ENCODE results near the gene PHOSPHO1. TPM values are rescaled to one million over a fixed set of nuclear protein-coding genes. Genes with fewer than 3 reads are reported as not detected.

PHOSPHO1 gene
- total and polyA plus RNA-seq, 2 of the 13 experiments (the other 11 are each of a cell fraction or from before 2014, with no cell fraction given) = not detected

- peak; percentile 64; the same call in 1 of the 2 replicates for TF ChIP-seq ZNF329 (CRISPR knock-in tag; IDR thresholded peaks at IDR 0.05; ENCODE audit: low read depth)
- TF ChIP-seq SRSF1 (optimal IDR thresholded peaks at IDR 0.05; ENCODE audit: low read depth, low read length) = peak; percentile 49
- peak; percentile 37; the same call in 1 of the 2 replicates for TF ChIP-seq ZNF747 (CRISPR knock-in tag; IDR thresholded peaks at IDR 0.05; ENCODE audit: borderline replicate concordance)
- TF ChIP-seq KDM2A (CRISPR knock-in tag; IDR thresholded peaks at IDR 0.05; ENCODE audit: borderline replicate concordance, low read depth) = peak; percentile 97
- TF ChIP-seq MTA1 (CRISPR knock-in tag; IDR thresholded peaks at IDR 0.05; ENCODE audit: borderline replicate concordance) = peak; percentile 91; the same call in 1 of the 2 replicates
- TF ChIP-seq SALL1 (CRISPR knock-in tag; IDR thresholded peaks at IDR 0.05) = peak; percentile 50
- TF ChIP-seq TEF (CRISPR knock-in tag; IDR thresholded peaks at IDR 0.05) = peak; percentile 86; the same call in 1 of the 2 replicates
- TF ChIP-seq TAF1 (CRISPR knock-in tag; IDR thresholded peaks at IDR 0.05) = peak; percentile 58
- TF ChIP-seq MTF1 (CRISPR knock-in tag; IDR thresholded peaks at IDR 0.05) = 0 out of 2 replicates have a peak, but pooled peaks have one; percentile 21
- TF ChIP-seq HBP1 (CRISPR knock-in tag; IDR thresholded peaks at IDR 0.05; ENCODE audit: low read depth) = 0 out of 2 replicates have a peak, but pooled peaks have one; percentile 29
- peak; percentile 58; the same call in 2 of the 3 replicates for TF ChIP-seq MXI1 (IDR thresholded peaks at IDR 0.05; ENCODE audit: borderline replicate concordance, low read depth, low read length)
- TF ChIP-seq TIGD3 (CRISPR knock-in tag; IDR thresholded peaks at IDR 0.05; ENCODE audit: borderline replicate concordance) = peak; percentile 31; the same call in 1 of the 2 replicates
- peak; percentile 57; the same call in 1 of the 2 replicates for TF ChIP-seq CHD2 (IDR thresholded peaks at IDR 0.05; ENCODE audit: low read depth, low read length)
- peak; percentile 71 for TF ChIP-seq GATAD2A (CRISPR knock-in tag; IDR thresholded peaks at IDR 0.05)
- TF ChIP-seq CREM (IDR thresholded peaks at IDR 0.05) = peak; percentile 45; the same call in 1 of the 2 replicates
- no peak; the same call in 1 of the 2 replicates for TF ChIP-seq CREM (CRISPR knock-in tag; IDR thresholded peaks at IDR 0.05)
- TF ChIP-seq FLYWCH1 (CRISPR knock-in tag; IDR thresholded peaks at IDR 0.05) = no peak; the same call in 1 of the 2 replicates
- TF ChIP-seq HMG20B (CRISPR knock-in tag; conservative IDR thresholded peaks at IDR 0.05) = peak; percentile 57; the same call in 1 of the 2 replicates
- no peak for TF ChIP-seq TCF7L2 (IDR thresholded peaks at IDR 0.05; ENCODE audit: low read depth, low read length)
- TF ChIP-seq HNF4G (IDR thresholded peaks at IDR 0.05; ENCODE audit: borderline replicate concordance, low read depth, low read length) = peak; percentile 100
- peak; percentile 89 for TF ChIP-seq HNF4G (CRISPR knock-in tag; IDR thresholded peaks at IDR 0.05; ENCODE audit: borderline replicate concordance, low read depth)
- TF ChIP-seq CREB1 (IDR thresholded peaks at IDR 0.05) = no peak
- TF ChIP-seq CREB1 (CRISPR knock-in tag; IDR thresholded peaks at IDR 0.05) = peak; percentile 46; the same call in 1 of the 2 replicates
- 0 out of 2 replicates have a peak, but pooled peaks have one; percentile 39 for TF ChIP-seq TBX3 (IDR thresholded peaks at IDR 0.05; ENCODE audit: borderline replicate concordance)
- peak; percentile 74 for TF ChIP-seq RFXAP (CRISPR knock-in tag; IDR thresholded peaks at IDR 0.05; ENCODE audit: borderline replicate concordance)
- no peak for TF ChIP-seq IKZF1 (IDR thresholded peaks at IDR 0.05)
- peak; percentile 49 for TF ChIP-seq DRAP1 (CRISPR knock-in tag; IDR thresholded peaks at IDR 0.05)
- peak; percentile 61; the same call in 1 of the 2 replicates for TF ChIP-seq BCL6 (CRISPR knock-in tag; IDR thresholded peaks at IDR 0.05)
Measured at GRCh38 chr17:49191917-49192741, 38.5 kb downstream of the PHOSPHO1 start (continued).
